ENCODE measurements around the gene ERVK3-1. TPM values are rescaled to one million over a fixed set of nuclear protein-coding genes. Genes with fewer than 3 reads are reported as not detected.

Gene ERVK3-1
- total RNA-seq, 6 experiments from 2014 or later = 24.0 to 31.2 (median 28.2) TPM

DNA sequence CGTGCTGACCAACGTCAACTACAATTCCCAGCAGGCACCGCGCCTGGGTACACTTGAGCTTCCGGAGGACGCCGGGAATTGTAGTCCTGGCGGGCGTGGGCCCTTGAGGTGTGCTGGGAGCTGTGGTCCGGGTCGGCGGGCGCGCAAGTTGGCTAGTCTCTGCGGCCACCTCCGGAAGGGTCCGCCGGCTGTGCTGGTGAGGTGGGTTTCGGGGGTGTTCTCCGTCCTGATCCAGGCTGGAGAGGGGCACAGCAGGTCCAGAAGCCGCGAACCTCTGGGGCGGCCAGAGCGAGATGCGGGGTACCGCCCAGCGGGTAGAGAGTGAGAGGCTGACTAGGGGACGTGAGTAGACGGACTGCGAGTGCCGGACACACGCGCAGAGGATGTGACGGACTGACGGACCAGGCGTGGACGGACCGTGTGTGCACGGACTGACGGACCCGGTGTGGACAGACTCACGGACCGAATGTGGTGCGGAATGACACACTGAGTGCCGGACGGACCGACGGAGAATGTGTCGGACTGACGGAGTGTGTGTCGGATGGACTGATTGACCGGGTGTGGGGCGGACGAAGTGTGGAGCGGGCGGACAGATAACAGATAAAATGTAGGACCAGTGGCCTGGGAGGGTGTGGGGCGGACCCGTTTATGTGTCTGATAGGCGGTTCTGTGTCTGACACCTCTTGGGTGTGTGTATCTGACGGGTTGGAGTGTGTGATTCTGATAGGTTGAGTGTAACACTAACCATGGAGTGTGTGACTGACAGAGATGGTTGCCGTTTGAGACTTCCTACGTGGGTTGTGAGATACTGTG is 21.9 kb downstream of the ERVK3-1 start, which contains the start of gene ZSCAN22:
Gene ZSCAN22, plus strand, starts transcription at position 81 of the 813 bp plus-strand sequence. CDS start 7,809 bp downstream, outside the sequence.
- peaks cover 8% of the 10 kb centered on the region for H3K36me3 Mint-ChIP-seq (ENCODE audit: low read depth)
- peak; percentile 95 for DNase-seq
- no peak within 1 kb of the TSS for H3K4me3 Mint-ChIP-seq
- H3K4me1 Mint-ChIP-seq (ENCODE audit: low read depth) = peaks cover 18% of the 10 kb centered on the region
- no peaks in the 10 kb centered on the region for H3K9me3 Mint-ChIP-seq
- no peak within 1 kb of the TSS for H3K27ac Mint-ChIP-seq
- no peak for TF ChIP-seq CTCF (IDR thresholded peaks at IDR 0.05)
- H3K27me3 Mint-ChIP-seq (ENCODE audit: insufficient read depth) = no peaks in the 10 kb centered on the region; the same call in 1 of the 2 replicates

DNA sequence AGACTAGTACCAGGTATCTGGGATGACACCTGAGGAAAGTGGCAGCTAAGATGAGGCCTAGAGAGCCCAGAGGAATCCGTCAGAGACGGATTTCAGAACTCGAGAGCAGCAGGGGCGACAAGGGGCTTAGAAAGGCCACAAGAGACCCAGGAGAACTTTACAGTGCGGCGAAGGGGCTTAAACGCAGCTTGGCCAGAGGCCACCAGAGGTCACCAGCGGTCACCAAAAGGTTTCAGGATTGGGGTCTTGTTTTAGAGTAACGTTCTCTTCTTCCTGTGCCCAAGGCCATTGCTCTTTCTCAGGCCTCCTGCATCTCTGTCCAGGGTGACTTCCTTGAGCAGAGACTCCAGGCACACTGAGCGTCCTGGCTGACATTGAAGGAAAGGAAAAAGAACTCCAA is 23.8 kb downstream of the ERVK3-1 start:
- TF ChIP-seq CTCF (IDR thresholded peaks at IDR 0.05) = no peak
- H3K27ac Mint-ChIP-seq = no peak overlapping the region
- H3K27me3 Mint-ChIP-seq (ENCODE audit: insufficient read depth) = no peaks in the 10 kb centered on the region; the same call in 1 of the 2 replicates
- H3K9me3 Mint-ChIP-seq = no peaks in the 10 kb centered on the region
- H3K36me3 Mint-ChIP-seq (ENCODE audit: low read depth) = peaks cover 4% of the 10 kb centered on the region; the same call in 1 of the 2 replicates
- H3K4me3 Mint-ChIP-seq = no peak overlapping the region
- H3K4me1 Mint-ChIP-seq (ENCODE audit: low read depth) = peaks cover 23% of the 10 kb centered on the region
- no peak for DNase-seq

DNA sequence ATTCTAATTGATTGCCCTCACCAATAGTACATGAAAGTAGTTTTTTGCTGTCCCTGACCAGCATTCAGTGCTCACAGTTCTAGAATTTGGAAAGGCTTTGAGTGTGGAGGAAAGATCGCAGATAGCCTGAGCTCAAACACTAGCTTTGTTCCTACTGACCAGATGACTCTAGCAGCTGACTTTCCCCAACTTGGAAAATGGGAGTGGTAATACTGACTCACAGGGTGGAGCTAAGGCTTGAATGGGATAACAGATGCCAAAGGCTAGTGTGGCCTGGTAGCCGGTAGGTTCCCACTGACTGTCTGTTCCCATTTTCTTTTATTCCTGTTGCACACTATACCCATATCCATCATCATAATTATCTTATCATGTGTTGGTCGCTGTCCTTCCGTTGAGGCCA is 25.3 kb downstream of the ERVK3-1 start:
- TF ChIP-seq CTCF (IDR thresholded peaks at IDR 0.05) = no peak
- no peaks in the 10 kb centered on the region for H3K9me3 Mint-ChIP-seq
- H3K4me3 Mint-ChIP-seq = peak overlapping the region; percentile 40; the same call in 1 of the 2 replicates
- H3K27me3 Mint-ChIP-seq (ENCODE audit: insufficient read depth) = no peaks in the 10 kb centered on the region; the same call in none of the 2 replicates
- DNase-seq = peak; percentile 60
- peak overlapping the region; percentile 75 for H3K27ac Mint-ChIP-seq
- H3K4me1 Mint-ChIP-seq (ENCODE audit: low read depth) = peaks cover 23% of the 10 kb centered on the region
- H3K36me3 Mint-ChIP-seq (ENCODE audit: low read depth) = peaks cover 15% of the 10 kb centered on the region

- Mint-ChIP-seq H3K27me3 (ENCODE audit: insufficient read depth) (no peaks in the 10 kb centered on the region; the same call in none of the 2 replicates), H3K9me3 (no peaks in the 10 kb centered on the region; the same call in 1 of the 2 replicates), H3K4me3 (no peak overlapping the region), H3K27ac (no peak overlapping the region), H3K4me1 (ENCODE audit: low read depth) (peaks cover 23% of the 10 kb centered on the region), H3K36me3 (ENCODE audit: low read depth) (peaks cover 22% of the 10 kb centered on the region)
- DNase-seq = no peak
- no peak for TF ChIP-seq CTCF (IDR thresholded peaks at IDR 0.05)
These were observed 27.5 kb downstream of the ERVK3-1 start for GRCh38 chr19:58332697-58333096.

- Mint-ChIP-seq H3K36me3 (ENCODE audit: low read depth) (peaks cover 41% of the 10 kb centered on the region), H3K4me1 (ENCODE audit: low read depth) (peaks cover 16% of the 10 kb centered on the region), H3K27ac (no peak overlapping the region), H3K9me3 (peaks cover 17% of the 10 kb centered on the region), H3K4me3 (no peak overlapping the region), H3K27me3 (ENCODE audit: insufficient read depth) (no peaks in the 10 kb centered on the region; the same call in 1 of the 2 replicates)
- TF ChIP-seq CTCF (IDR thresholded peaks at IDR 0.05) = no peak
- no peak for DNase-seq
These were observed 29.6 kb downstream of the ERVK3-1 start for GRCh38 chr19:58334691-58335249.

Data from HFFc6 (cell line).